HG03565 (cell line): ENCODE measurements around the gene GRK6.

Experiments used
- ATAC-seq: cut with Tn5 transposase; IDR thresholded peaks from one replicate; pipeline ENCODE4 v1.9.1; 2021; ENCODE audit warnings: mild to moderate bottlenecking, moderate library complexity; ENCODE audit not compliant: unreplicated experiment

GRK6 gene

DNA sequence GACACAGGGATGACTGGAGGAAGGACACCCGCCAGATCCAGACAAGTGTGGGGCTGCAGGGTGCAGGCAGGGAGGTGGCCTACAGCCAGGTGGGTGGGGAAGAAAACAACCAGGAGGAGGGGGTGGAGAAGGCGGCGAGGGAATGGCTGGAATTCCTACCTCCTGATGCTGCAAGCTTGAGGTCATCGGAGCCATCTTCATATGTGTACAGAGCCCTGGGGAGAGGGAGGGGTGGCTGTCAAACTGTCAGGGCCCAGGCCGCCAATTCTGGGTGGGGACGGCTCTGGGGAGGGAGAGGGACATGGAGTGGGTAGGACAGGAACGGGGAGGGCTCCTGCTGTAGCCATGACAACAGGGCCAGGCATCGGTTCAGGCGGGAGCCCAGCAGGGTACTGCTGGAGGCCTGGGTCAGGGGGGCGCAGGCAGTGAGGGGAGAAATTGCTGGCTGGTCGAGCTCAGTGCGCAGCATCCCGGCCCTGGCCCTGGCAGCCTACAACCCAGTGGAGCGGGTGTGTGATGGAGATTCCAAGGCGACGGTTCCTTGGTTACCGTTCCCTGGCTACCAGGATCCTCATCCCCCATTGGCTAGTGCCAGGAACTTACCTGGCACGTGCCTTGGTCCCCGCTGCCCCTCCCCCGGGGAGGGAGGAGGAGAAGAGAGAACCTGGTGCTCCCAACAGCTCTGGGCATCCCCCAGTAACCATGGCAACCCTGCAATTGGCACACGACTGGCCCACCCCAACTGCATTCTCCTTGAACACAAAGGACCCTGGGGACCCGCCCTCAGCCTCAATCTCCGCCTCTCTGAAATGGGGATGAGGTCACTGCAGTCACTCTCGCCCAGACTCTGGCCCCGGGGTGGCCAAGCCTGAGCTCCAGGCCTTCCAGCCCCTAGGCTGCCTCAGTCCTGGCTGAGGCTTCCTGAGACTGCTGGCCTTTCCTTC is 42.5 kb downstream of the GRK6 start:
- ATAC-seq = no peak

DNA sequence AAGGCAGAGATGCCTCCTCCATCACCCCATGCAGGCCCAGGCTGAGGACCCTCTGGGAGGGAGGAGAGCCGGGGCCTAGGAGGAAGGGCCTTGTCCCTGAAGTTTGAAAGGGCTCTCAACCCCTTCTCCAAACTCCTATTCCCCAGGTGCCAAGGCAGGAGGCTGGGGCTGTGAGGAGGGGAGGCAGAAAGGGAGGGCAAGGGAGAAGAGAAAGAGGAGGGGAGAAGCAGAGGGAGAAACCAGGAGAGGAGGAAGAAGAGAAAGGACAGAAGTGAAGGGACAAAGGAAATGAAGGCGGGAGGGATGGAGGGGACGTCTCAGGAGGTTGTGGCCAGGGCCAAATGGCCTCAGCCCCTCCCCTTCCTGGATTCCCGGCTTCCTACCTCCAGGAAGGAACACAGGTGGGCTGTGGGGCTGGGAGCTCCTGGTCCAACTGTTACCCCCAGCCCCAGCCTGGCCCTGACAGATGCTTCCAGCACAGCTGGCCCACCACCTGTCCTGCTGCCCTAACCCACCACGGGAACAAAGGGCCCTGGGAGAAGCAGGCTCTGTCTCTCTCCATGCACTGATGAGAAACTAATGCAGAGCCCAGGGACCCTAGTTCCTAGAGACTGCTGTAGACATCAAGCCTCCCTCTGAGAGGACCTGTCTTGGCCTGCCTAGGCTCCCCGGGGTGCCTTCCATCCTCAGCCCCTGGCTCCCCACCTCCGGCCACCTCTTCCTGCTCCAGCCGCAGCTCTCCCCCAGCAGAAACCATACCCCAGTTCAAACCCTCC is 43.5 kb downstream of the GRK6 start:
- ATAC-seq = no peak

DNA sequence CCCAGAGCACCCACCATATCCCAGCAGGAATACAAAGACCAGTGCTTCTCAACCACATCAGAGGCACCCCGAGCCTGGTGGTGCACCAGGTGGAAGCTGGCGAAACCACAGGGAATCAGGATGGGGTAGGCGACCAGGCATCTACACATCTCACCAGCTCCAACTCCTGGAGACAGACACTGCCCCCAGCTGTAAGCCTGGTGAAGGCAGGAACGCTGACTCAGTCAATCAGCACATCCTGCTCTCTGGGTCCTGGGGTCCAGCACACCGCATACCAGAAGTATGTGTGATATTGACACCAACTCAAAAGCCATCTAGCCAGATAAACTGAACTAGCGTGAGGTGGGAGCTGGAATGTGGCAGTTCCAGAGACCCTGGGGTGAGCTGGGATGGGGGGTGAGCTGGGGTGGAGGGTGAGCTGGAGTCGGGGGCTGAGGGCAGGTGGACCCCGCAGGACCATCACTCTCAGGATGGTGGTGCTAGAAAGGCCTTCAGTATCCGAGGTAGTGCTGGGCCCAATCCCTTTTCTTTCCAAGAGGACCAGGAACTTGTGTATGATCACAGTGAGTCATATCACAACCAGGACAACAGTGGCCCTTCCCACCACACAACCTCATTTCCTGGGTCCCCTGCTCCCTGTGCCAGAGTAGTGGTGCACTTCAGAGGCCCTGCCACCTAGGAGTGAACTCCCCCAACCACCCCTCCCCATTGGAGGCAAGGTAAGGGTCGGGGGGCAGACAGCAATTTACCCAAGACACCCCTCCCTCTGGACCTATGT is 44.5 kb downstream of the GRK6 start:
- ATAC-seq = no peak

DNA sequence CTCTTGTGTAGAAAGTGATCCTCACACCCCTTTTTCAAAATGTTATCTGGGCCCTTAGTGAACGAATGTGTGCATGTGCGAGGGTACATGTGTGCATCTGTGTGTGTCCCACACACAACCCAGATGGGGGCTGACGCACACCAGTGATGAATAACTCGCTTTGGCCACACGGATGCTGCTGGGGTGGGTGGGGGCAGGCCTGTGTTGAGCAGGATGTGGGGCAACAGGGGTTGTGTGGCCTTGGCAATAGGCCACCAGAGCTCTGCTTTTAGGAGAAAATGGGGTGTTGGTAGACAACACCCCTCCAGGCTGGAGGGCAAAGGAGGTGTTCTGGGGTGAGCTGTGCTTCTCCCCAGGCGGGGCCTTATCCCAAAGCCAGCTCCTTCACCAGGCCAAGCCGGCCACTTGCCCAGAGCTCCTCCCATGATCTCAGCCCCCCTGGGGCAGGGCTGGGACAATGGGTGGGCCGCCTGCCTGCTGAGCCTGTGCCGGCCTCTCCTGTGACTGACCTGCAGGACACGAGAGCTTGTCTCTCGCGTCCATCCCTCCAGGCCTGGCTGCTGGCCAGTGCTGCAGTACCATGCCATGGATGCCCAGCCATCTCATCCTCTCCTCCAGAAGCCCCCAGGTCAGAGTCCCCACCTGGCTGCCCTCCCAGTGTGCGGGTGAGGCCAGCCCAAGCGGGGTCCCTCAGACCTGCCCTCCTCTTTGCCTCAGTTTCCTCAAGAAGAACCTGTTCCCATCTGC is 45.3 kb downstream of the GRK6 start:
- ATAC-seq = no peak

DNA sequence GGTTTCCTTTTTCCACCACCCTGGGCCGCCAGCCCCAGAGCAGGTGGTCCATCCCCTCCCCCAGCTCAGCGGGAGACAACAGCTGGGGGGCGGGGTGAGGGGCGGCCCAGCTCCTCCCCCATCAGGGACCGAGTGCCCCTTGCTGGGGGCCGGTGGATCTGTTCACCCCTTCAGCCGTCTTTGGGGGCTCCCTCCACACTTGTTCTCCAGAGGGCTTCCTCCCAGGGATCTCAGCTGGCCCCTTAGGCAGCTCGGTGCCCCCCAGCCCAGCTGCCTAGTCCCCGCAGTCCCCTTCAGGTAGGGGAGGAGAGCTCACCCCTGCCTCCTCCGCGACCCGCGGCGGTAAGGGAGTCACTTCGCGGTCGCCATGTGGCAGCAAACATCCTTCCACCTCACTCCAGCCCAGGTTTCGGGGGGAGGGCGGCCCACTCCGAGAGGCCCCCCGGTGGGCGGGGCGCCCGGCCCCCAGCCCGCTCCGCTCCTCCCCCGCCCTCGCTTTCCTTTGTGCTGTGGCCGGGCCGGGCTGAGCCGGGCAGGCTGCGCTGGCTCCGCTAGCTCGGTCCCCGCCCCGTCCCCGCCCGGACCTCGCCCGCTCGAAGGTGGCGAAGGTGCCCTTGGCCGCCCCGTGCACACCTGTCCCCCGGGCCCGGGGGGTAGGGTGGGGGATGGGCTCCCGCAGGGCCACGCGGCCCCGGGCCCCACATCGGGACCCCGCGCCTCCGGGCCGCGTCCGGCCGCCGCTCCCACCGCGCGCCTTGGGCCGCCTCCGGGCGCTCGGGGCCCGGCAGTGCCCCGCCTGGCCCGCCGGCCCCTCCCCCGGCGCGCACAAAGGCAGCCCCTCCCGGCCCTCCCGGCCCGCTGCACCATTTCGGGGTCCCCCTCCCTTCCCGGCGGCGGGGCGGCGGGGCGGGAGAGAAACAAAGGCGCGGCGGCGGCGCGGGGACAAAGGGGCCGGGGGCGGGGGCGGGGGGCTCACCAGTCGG is 46.3 kb downstream of the GRK6 start:
- ATAC-seq = no peak

DNA sequence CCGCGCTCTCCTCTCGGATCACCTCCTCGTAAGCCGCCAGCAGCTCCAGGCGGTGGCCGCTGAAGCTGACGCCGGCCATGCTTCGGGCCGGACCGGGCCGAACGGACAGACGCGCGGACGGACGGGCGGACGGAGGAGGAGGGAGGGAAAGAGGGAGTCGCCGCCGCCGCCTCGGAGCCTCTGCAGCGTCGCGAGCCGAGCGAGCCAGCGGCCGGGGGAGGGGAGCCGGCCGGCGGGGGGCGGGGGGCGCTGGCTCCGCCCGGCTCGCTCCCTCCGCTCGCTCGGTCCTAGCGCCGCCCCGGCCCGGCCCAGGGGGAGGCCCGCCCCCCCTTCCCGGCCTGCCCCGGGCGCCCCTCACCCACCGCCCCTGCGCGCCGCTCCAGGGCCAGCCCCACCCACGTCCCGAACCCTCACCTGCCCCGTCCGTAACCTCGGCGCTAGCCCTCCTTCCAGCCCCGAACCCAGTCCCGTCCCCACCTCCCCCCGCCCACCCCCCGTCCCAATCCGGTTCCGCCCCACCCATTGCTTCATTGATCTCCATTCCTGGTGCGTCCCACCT is 47.0 kb downstream of the GRK6 start, which contains the start of gene DBN1:
TSS of gene DBN1 (minus strand) at position 192 of the 559 bp plus-strand sequence. CDS start at position 79, 113 bp downstream.
- no peak for ATAC-seq

DNA sequence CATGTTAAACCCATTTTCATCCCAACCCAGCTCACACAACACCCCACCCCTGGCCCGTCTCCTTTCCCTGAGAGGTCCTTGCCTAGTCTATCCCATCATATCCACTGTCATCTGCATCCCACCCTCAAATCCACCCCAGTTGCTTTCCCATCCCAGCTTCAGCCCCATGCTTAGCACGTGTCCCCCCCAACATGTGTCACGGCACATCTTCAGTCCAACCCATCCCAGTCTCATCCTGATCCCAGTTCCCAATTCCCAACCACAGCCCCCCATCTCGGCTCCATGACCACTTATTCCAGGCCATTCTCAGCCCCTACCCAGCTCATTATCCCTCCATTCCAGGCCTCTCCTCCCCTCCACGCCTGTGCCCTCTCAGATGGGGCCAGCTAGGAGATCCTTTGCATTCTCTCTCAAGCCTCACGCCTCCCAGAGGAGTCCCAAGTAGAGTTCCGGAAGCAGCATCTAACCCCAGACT is 47.6 kb downstream of the GRK6 start:
- ATAC-seq = no peak

DNA sequence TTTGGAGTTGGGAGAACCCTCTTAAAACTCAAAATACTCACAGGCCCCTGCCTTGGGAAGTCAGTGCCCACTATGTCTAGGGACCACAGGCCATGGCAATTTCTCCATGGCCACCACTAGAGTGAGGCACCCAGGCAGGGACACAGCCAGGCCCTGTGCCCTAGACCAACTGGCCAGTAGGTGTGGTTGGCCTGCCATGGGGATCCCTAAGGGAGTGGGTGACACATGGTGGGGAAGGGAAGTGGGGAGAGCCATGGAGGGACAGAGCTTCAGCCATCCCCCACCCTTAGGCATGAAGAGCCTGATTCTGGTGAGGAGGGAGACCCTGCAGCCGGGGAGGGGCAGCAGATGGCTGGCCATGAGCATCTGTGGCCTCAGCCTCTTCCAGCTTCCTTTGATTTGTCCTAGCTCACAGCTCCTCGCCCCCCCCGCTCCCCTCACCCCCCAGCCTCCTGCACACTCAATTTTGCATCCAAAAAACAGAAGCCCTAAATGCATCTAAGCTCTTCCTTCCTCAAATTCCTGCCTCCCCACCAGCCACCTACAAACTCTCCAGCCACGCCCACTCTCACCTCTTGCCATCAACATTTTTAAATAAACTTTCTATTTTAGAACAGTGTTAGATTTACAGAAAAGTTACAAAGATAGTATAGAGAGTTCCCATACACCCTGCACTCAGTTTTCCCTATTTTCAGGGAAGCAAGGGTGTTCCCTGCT is 48.5 kb downstream of the GRK6 start:
- no peak for ATAC-seq

DNA sequence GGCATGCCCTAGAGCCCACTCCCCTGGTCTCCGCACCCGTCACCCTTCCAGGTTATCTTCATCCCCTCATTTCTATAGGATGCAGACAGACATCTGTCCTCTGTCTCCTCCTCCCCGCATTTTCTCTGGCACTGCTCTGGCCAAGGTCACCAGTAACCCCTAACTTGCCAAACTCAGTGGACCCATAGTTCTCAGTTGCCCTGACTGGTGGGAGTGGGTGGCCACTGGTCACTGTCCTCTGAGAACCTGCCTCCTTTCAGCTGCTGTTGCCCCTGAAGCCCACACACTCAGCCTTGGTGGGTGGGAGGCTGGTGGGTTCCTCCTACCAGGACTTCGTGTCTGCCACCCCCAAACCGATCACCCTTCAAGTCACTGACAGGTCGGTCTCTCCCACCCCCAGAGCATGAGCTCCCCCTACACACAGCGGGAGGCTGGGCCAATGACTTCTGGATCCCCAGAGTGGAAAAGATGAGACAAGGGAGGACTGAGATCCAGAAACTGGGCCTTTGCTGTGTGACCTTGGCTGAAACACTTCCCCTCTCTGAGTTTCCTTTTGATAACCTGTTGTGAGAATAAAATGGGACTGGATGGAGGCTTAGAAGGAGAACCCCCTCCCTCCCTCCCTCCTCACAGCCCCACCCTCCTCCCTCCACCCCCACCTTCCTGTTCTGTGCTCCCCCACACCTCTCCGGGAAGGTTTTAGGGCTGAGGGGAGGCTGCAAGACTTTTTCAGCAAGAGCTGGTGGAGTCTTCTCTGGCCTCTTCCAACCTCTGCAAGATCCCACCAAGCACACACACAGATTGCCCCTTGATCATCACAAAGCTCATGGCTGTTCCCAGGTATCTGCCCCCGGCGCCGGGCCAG is 49.3 kb downstream of the GRK6 start:
- ATAC-seq = no peak

DNA sequence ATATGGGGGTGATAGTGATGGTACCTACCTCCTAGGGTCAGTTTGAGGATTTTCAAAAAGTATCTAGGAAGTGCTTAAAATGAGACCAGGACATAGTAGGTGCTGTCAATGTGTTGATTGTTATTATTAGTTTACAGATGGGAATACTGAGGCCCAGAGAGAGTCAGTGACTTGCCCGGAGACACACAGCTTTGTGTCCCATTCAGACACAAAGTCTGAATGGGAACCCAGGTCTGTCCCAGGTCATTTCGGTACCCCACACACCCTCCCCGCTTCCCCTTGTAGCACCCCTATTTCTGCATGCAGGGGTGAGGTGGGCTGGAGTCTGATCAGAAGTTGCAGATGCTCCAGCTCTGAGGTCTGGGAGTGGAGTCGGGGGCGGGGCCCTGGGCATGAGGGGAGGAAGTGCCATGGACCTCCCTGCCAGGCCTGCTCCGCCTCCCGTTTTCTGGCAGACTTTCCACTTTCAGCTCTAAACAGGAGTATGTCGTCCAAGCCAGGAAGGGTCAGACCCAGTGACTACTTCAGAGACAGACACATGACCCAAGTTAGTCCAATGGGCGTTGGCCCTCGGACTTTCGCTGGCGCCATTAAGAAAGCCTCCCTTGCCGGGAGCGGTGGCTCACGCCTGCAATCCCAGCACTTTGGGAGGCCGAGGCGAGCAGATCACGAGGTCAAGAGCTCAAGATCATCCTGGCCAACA is 50.2 kb downstream of the GRK6 start:
- no peak for ATAC-seq

DNA sequence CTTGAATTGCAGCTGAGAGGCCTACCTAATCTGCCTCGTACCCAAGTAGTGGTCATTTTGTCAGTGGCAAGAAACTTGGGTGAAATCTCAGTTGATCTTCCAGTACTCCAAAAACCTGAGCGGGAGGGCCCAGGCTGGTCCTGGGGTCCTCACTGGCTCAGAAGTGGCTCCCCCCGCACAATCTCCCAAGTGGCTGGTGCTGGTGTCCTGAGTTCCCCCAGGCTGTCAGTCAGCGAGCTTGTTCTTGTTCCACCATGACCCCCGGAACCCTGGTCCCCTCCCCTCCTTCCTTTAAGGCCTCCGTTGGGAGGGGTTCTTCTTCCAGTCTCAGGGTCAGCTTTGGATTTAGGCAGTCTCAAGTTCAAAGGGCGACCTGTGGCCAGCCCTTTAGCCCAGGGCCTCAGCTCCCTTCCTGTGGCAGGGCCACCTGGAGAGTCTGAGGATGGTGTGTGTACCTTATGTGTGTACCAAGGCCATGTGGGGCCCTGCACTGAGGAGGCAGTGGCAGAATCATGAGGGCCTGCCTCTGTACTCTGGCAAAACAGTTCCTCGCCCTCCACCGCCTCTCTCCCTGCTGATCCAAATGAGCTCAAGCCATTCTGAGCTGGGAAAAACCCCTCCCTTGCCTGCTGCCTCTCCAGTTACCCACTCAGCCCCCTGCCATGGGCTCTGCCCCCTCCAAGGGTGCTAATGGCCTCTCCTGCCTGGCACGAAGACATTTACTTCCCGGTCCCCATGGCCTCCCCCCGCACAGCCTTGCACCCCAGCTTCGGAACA is 51.4 kb downstream of the GRK6 start:
- no peak for ATAC-seq

DNA sequence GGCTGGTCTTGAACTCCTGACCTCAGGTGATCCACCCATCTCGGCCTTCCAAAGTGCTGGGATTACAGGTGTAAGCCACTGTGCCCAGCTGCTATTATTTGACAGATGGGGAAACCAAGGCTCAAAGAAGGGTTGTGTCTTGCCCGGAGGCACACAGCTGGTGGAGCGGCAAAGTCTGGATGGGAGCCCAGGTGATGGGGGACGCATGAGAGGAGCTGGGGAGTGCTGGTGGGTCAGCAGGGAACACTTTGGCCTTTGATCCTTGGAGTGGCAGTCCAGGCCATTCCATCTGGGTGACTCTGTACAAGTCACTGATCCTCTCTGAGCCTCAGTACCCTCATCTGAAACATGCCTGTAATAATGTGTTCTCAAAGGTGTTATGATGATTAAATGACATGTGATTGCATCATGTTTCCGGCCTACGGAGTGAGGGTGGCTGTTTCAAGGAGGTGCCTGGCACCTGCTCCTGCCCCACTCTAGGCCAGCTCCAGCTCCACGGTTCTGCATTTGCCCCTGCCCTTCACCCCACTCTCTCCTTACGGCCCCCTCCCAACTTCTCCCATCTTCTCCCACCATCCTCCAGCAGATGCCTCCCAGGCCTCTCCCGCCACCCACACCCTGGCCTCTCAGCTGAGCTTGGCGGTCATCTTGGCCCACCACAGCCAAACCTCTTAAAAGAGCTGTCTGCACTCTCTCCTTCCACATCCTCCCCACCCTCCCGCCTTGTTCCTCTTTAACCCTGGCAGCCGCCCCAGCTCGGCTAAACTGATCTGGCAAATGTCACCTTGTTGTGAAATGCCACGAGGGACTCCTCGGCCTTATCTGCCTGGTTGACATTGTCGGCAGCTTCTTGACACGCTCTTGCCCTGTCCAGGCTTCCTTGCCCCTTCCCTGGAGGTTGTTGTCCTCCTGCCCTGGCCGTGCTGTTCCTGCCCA is 52.5 kb downstream of the GRK6 start:
- no peak for ATAC-seq

DNA sequence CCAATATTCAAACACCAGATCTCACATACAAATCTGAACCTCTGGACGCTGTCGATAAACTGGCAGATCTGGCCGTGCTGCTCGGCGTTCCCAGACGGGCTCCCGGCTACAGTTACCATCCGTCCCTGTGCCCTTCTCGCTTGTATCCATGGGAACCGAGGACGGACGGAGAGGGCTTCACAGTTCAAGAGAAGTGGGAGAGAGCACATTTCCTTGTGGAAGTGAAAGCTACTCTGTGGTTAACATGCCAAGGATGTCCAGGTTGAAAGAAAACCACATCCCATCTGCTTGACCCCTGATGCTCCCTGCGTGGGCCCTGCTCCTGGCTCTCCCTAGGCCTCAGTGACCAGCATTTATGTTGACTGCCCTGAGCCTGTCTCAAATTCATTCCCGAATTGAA is 53.3 kb downstream of the GRK6 start:
- no peak for ATAC-seq

DNA sequence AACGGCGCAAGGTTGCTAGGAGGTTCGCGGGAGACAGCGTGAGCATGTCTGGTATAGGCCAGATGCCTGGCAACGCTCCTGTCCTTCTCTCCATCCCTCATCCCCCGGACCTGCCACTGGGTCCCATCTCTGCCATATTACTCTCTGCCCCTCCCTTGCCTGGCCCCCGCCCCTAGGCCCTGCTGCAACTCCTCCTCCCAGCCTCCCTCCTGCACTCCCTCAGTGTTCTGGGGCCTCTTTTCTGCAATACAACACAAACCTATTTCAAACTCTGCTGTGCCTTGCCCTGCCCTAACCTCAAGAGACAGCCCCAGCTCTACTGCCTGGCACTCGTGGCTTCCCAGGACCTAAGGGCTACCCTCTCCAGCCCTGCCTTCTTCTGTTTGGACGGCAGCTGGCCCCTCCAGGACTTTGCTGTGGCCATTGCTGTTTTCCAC is 55.9 kb downstream of the GRK6 start:
- ATAC-seq = no peak

DNA sequence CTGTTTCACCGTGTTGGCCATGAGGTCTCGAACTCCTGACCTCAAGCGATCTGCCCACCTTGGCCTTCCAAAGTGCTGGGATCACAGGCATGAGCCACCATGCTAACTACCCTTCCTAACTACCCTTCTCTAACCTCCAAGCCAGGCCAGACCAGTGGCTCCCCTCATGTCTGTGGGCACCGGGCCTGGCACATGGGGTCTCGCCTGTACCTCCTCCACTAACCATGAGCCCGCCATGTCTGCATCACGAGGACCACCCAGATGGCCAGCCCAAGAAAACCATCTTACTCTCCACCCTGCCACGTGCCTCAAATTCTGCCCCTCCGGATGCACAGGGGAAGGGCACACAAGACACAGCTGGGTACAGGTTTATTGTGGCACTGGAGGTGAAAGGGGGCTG is 56.6 kb downstream of the GRK6 start:
- no peak for ATAC-seq
